Measurements from ENCODE around the gene DAB1.

DAB1 gene

GRCh38 chr1:57210881-57211280 lies 213.0 kb downstream of the DAB1 start:
- no peak for DNase-seq

GRCh38 chr1:57209495-57209894 lies 214.4 kb downstream of the DAB1 start:
- DNase-seq, result no peak

GRCh38 chr1:57208741-57209302 lies 215.0 kb downstream of the DAB1 start:
- no peak for DNase-seq

DNA sequence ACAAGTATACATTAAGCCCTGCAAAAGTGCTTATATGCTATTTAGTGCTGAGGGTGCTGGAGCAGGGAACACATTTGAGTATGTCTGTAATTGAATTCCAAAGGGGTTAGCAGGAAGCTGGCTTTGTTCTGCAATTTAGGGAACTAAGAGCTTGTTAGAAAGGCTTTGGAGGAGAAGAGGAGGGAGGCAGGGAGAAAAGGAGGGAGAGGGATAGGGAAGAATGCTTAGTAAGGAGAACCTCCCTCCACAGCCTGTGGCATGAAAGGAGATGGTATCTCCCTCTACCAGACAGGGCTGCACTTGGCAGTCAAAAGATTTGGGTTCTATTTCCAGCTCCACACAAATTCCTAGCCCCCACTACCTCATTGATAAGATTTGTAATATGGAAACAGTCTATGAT lies 217.8 kb downstream of the DAB1 start:
- no peak for DNase-seq

- no peak for DNase-seq
Observed at GRCh38 chr1:57204942-57205787, 218.7 kb downstream of the DAB1 start.

DNA sequence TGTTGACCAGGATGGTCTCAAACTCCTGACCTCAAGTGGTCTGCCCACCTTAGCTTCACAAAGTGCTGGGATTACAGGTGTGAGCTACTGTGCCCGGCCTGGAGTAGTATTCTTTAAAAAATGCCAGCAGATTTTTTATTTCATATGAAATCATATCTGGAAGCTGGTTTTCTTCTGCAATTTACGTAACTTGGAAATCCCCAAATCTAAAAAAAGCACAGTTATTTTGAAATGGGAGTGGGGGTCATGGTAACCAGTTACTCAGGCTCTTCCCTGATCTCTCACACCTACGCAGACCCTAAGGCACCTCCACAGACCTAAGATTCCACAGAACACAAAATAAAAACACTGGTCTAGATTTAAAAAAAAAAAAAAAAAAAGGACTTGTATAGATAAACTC lies 219.8 kb downstream of the DAB1 start:
- DNase-seq, result no peak

DNA sequence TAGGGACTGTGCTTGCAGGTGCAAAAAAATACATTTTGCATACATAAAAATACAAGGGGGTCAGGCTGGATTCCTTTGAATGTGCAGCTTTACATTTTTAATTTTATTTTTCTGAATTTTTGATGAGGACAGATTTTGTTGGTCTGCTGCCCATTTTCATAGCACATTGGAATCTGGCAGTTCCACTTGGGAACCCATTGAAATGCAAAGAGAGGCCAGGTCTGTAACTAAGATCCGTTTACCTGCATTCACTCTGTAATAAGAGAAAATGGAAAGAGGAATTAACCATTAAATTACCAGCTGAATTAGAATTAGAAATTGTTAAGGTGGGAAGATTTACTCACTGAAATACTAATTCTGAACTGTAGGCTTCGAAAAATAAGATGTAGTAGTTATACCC lies 221.6 kb downstream of the DAB1 start:
- DNase-seq, result no peak

DNA sequence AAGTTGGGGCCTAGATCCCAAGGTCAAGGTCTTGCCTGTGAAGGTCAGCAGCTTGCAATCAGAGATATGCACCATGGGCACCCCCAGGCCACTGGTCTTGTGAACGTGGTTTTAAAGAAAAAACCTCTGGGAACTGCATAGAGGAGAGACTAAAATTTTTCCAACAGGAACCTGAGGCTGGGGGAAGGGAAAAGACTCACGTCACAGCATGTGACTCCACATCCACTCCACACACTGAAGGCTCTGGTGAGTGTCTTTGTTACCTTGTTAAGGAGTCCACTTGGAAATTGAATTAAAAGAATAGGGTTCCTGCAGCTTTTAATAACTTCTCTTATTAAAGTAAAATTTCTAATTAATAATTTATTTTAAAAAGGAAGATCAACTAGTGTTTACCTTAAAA lies 224.9 kb downstream of the DAB1 start:
- no peak for DNase-seq

- DNase-seq, result no peak
Observed at GRCh38 chr1:57195436-57195941, 228.4 kb downstream of the DAB1 start.

DNA sequence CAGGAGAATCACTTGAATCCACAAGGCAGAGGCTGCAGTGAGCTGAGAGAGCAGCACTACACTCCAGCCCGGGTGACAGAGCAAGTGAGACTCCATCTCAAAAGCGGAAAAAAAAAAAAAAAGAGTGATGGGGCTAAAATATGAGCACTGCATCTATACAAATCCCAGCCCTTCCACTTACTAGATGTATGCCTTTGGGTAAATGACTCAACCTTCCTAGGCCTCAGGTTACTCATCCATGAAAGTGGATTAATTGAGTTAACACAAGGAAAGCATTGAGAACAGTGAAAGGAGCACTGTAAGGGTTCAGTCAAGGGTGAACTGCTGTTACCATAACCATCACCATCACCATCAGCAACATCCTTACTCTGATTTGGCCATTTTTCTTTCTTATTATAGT lies 231.6 kb downstream of the DAB1 start:
- no peak for DNase-seq

DNA sequence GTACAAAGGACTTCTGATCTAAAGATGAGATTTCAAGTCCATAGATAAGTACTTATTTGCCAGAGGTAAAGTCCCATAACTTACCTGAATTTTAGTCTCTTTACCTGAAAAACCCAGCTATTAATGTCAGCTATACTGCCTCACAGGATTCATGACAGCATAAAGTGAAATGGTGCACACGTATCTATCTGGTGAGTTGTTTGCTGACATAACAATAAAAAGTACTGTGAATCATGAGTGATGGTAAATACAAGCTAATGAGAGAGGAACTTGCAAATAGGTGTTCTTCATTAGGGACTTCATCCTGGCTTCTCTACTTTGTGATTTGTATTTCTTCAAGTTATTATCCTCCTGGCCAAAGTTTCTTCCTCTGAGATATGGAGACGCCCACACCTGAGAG lies 233.0 kb downstream of the DAB1 start:
- no peak for DNase-seq

GRCh38 chr1:57188168-57188567 lies 235.7 kb downstream of the DAB1 start:
- DNase-seq, result no peak

- no peak for DNase-seq
Observed at GRCh38 chr1:57186455-57186854, 237.4 kb downstream of the DAB1 start.

DNA sequence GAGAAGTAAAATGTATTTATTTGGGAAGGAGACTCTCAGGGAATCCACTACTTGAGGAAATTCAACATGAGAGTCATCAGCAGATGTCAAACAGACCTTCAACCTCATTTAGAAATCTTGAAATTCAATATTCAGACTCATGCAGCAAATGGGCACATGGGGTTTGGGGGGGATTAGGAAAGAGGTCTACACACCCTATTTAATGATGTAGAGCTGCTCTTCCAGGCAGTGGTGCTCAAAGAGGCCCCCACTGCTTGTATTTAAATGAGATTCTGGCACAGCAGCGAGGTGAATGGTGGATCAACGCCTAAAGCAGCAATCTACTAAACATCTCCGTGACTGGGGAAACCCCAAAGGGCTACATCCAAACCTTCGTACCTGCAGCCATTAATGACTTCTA lies 244.9 kb downstream of the DAB1 start:
- DNase-seq, result no peak

GRCh38 chr1:57175506-57175905 lies 248.4 kb downstream of the DAB1 start:
- no peak for DNase-seq

- DNase-seq, result no peak
Observed at GRCh38 chr1:57172040-57172439, 251.8 kb downstream of the DAB1 start.

- DNase-seq, result no peak
Observed at GRCh38 chr1:57167997-57168396, 255.9 kb downstream of the DAB1 start.

DNA sequence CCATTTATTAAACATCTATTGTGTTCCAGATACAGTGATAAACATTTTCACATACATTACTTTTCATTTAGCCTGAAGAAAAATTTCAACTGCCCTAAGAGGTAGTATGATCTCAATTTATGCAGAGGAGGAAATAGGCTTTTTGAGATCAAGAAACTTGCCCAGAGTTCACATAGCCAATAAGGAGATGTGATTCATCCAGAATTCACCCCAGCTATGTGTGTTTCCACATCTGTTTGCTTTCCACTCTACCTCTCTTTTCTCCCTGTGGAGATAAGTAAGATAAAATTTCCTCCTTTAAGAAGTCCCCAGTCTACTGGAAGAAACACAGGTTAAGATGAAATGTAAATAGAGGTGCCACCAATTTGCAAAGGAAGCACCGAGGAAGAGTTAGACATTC lies 258.3 kb downstream of the DAB1 start:
- no peak for DNase-seq

- DNase-seq, result no peak
Observed at GRCh38 chr1:57164584-57164983, 259.3 kb downstream of the DAB1 start.

- no peak for DNase-seq
Observed at GRCh38 chr1:57163789-57164188, 260.1 kb downstream of the DAB1 start.

DNA sequence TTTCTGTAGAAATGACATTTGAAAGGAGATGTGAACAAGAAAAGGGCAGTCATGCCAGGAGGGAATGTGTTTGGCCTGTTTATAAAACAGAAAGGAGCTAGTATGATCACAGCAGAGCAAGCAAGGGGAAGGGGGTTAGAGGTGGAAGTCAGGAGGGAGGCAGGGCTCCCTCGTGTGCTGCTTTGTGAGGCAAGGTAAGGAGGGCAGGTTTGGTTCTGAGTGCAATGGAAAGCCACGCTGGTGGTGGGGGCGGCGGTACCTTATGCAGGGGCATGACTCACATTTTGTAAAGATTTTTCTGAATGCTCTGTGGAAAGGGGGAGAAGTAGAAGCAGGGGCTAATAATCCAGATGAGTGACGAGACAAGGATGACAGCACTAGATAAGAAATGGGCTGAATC lies 260.5 kb downstream of the DAB1 start:
- DNase-seq, result no peak

GRCh38 chr1:57162607-57163261 lies 261.1 kb downstream of the DAB1 start:
- no peak for DNase-seq

DNA sequence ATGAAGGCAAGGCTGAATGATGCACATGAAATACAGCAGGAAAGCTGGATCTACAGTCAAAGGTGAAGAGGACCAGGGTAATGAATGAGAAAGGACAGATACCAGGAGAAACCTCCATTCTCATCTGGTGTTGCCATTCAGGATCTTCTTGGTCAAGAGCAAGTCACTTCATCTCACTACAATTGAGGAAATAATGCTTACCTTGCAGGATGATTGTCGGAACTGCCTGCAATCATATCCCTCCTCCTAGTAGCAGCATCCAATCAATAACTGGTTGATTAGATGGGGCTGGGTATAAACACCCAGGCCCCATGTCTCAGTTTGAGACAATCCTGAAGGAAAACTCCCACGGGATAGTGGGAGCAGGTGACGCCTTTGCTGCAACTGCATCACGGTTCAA lies 263.3 kb downstream of the DAB1 start:
- DNase-seq, result no peak

GRCh38 chr1:57158604-57158998 lies 265.3 kb downstream of the DAB1 start:
- no peak for DNase-seq

Measured in NCI-H1694 treated with DMSO at 0.1 percent for 48 hours (cell line).